H9 (cell line): ENCODE measurements around the gene EHBP1L1. TPM values are rescaled to one million over a fixed set of nuclear protein-coding genes. Genes with fewer than 3 reads are reported as not detected.

Experiments used
- DNase-seq: peaks from one replicate; pipeline ENCODE4 v3.0.0-alpha.2; 2017
- H2AFZ ChIP-seq: one replicate; pipeline ENCODE4 v1.6.1; 2013; ENCODE audit warnings: mild to moderate bottlenecking, low read length, control low read depth, moderate library complexity
- H2AK5ac ChIP-seq: 2 replicates; pipeline ENCODE4 v1.6.1; 2013; ENCODE audit warnings: low read length, control low read depth, mixed read lengths; ENCODE audit not compliant: insufficient read length
- H2BK120ac ChIP-seq: one replicate; pipeline ENCODE4 v1.6.1; 2013; ENCODE audit warnings: low read depth, mild to moderate bottlenecking, low read length, control low read depth, inconsistent platforms; ENCODE audit not compliant: poor library complexity, severe bottlenecking
- H2BK12ac ChIP-seq: 2 replicates; pipeline ENCODE4 v1.6.1; 2013; ENCODE audit warnings: low read length, control low read depth, mixed read lengths, low read depth; ENCODE audit not compliant: insufficient read length
- H2BK15ac ChIP-seq: 2 replicates; pipeline ENCODE4 v1.6.1; 2013; ENCODE audit warnings: low read depth, low read length, control low read depth
- H2BK20ac ChIP-seq: one replicate; pipeline ENCODE4 v1.6.1; 2013; ENCODE audit warnings: low read depth, mild to moderate bottlenecking, low read length, control low read depth, inconsistent platforms; ENCODE audit not compliant: poor library complexity, severe bottlenecking
- H2BK5ac ChIP-seq: 2 replicates; pipeline ENCODE4 v1.6.1; 2013; ENCODE audit warnings: low read length, control low read depth, mixed read lengths; ENCODE audit not compliant: insufficient read length
- H3K14ac ChIP-seq: 2 replicates; pipeline ENCODE4 v1.6.1; 2013; ENCODE audit warnings: low read length, control low read depth; ENCODE audit not compliant: insufficient read depth
- H3K18ac ChIP-seq: 2 replicates; pipeline ENCODE4 v1.6.1; 2013; ENCODE audit warnings: low read depth, mild to moderate bottlenecking, mixed read lengths, low read length, control low read depth; ENCODE audit not compliant: insufficient read length
- H3K23ac ChIP-seq: 2 replicates; pipeline ENCODE4 v1.6.1; 2013; ENCODE audit warnings: low read length, control low read depth, mixed read lengths, low read depth; ENCODE audit not compliant: insufficient read length
- H3K23me2 ChIP-seq: 2 replicates; pipeline ENCODE4 v1.6.1; 2013; ENCODE audit warnings: low read depth, mild to moderate bottlenecking, mixed read lengths, low read length, control low read depth; ENCODE audit not compliant: insufficient read length, poor library complexity, severe bottlenecking
- H3K27ac ChIP-seq: 2 replicates; pipeline ENCODE4 v1.5.1; 2013; ENCODE audit warnings: low read length, control low read depth, mixed read lengths, low read depth; ENCODE audit not compliant: insufficient read length
- H3K27me3 ChIP-seq: 2 replicates; pipeline ENCODE4 v1.6.1; 2013; ENCODE audit warnings: low read length, control low read depth, inconsistent platforms; ENCODE audit not compliant: insufficient read depth
- H3K4ac ChIP-seq: 2 replicates; pipeline ENCODE4 v1.6.1; 2013; ENCODE audit warnings: low read depth, mild to moderate bottlenecking, control low read depth, inconsistent platforms, low read length, moderate library complexity
- H3K4me1 ChIP-seq: 2 replicates; pipeline ENCODE4 v1.6.1; 2013; ENCODE audit warnings: low read length, control low read depth, inconsistent platforms; ENCODE audit not compliant: insufficient read depth
- H3K4me2 ChIP-seq: 2 replicates; pipeline ENCODE4 v1.6.1; 2013; ENCODE audit warnings: low read length, control low read depth, mixed read lengths; ENCODE audit not compliant: insufficient read length, insufficient read depth
- H3K56ac ChIP-seq: 2 replicates; pipeline ENCODE4 v1.6.1; 2013; ENCODE audit warnings: low read depth, mild to moderate bottlenecking, mixed read lengths, low read length, control low read depth; ENCODE audit not compliant: insufficient read length
- H3K79me1 ChIP-seq: 2 replicates; pipeline ENCODE4 v1.6.1; 2013; ENCODE audit warnings: low read depth, mild to moderate bottlenecking, moderate library complexity, low read length, control low read depth, inconsistent platforms; ENCODE audit not compliant: insufficient read depth, poor library complexity, severe bottlenecking
- H3K79me2 ChIP-seq: 2 replicates; pipeline ENCODE4 v1.6.1; 2013; ENCODE audit warnings: low read length, control low read depth, inconsistent platforms; ENCODE audit not compliant: insufficient read depth
- H3K9ac ChIP-seq: 2 replicates; pipeline ENCODE4 v1.6.1; 2013; ENCODE audit warnings: low read length, control low read depth, mixed read lengths; ENCODE audit not compliant: insufficient read length; ENCODE audit errors: extremely low read depth
- H3K9me3 ChIP-seq: one replicate; pipeline ENCODE4 v1.6.1; 2013; ENCODE audit warnings: low read depth, low read length, inconsistent platforms; ENCODE audit not compliant: control insufficient read depth
- H3T11ph ChIP-seq: one replicate; pipeline ENCODE4 v1.6.1; 2013; ENCODE audit warnings: mild to moderate bottlenecking, low read length, control low read depth, inconsistent platforms
- H4K20me1 ChIP-seq: one replicate; pipeline ENCODE4 v1.6.1; 2013; ENCODE audit not compliant: control insufficient read depth, insufficient read length, insufficient read depth
- H4K5ac ChIP-seq: 2 replicates; pipeline ENCODE4 v1.6.1; 2013; ENCODE audit warnings: low read depth, mild to moderate bottlenecking, mixed read lengths, low read length, control low read depth; ENCODE audit not compliant: insufficient read length
- H4K8ac ChIP-seq: replicated peaks from 2 replicates; pipeline ENCODE4 v1.6.1; 2013; ENCODE audit warnings: low read length, control low read depth, mixed read lengths, low read depth; ENCODE audit not compliant: insufficient read length
- H4K91ac ChIP-seq: 2 replicates; pipeline ENCODE4 v1.6.1; 2013; ENCODE audit warnings: low read depth, mild to moderate bottlenecking, moderate library complexity, mixed read lengths, low read length, control low read depth; ENCODE audit not compliant: insufficient read length
- H3K27ac Mint-ChIP-seq, 3 experiments: 2 replicates in 2 of 3; 3 replicates in 1 of 3; pipeline ENCODE4 v1.8.0; 2020 to 2021; ENCODE audit warnings: mixed read lengths in 3 of 3, mild to moderate bottlenecking in 1 of 3, moderate library complexity in 1 of 3
- H3K27me3 Mint-ChIP-seq: 2 replicates; pipeline ENCODE4 v1.8.0; 2021; ENCODE audit warnings: low read depth, mild to moderate bottlenecking, moderate library complexity, mixed read lengths
- H3K36me3 Mint-ChIP-seq, 3 experiments: 2 replicates in 2 of 3; 3 replicates in 1 of 3; pipeline ENCODE4 v1.8.0; 2020 to 2021; ENCODE audit warnings: low read depth in 3 of 3, mixed read lengths in 3 of 3; ENCODE audit not compliant: insufficient read depth in 1 of 3
- H3K4me1 Mint-ChIP-seq, 2 experiments: 2 replicates each; pipeline ENCODE4 v1.8.0; 2020; ENCODE audit warnings: mixed read lengths in 2 of 2
- H3K4me3 Mint-ChIP-seq, 2 experiments: 2 replicates in 1 of 2; 3 replicates in 1 of 2; pipeline ENCODE4 v1.8.0; 2020 to 2021; ENCODE audit warnings: mild to moderate bottlenecking in 2 of 2, mixed read lengths in 2 of 2, moderate library complexity in 1 of 2
- H3K9me3 Mint-ChIP-seq, 2 experiments: 2 replicates in 1 of 2; 3 replicates in 1 of 2; pipeline ENCODE4 v1.8.0; 2020; ENCODE audit warnings: mild to moderate bottlenecking in 2 of 2, mixed read lengths in 2 of 2, moderate library complexity in 1 of 2
- CTCF ChIP-seq: fragments of 200-600 bp; sonication (generic); conservative IDR thresholded peaks from 3 replicates; pipeline ENCODE4 v1.8.0; 2021; ENCODE audit warnings: antibody characterized with exemption, mild to moderate bottlenecking
- WGBS: extraction: QIAGEN DNeasy Blood & Tissue Kit; methylation state at CpG from one replicate; pipeline ENCODE4 v1.1.7; 2013; ENCODE audit warnings: missing lambda C conversion rate, low lambda C conversion rate, mixed read lengths; ENCODE audit not compliant: insufficient read length; ENCODE audit errors: extremely low coverage; 5-methylcytosine and 5-hydroxymethylcytosine counted together
- total RNA-seq: library from RNA; stranded (reverse); gene quantifications from 2 replicates; pipeline ENCODE4 v1.2.1, GENCODE V29; 2021

Gene EHBP1L1
- total RNA-seq, 1 experiment from 2014 or later, result 13.8 TPM

- H2AK5ac ChIP-seq, result no peak overlapping the region
- TF ChIP-seq CTCF, result no peak
- no peak overlapping the region for H3K18ac ChIP-seq
- no peak overlapping the region for H3K14ac ChIP-seq
- H3K56ac ChIP-seq, result no peak overlapping the region
- no peak overlapping the region for H4K5ac ChIP-seq
- Mint-ChIP-seq H3K27ac (no peak overlapping the region), H3K4me3 (no peak overlapping the region), H3K4me1 (peaks cover 17 to 18% of the 10 kb centered on the region in 2 experiments), H3K27me3 (no peaks in the 10 kb centered on the region), H3K36me3 (peaks cover 19 to 46% (median 41%) of the 10 kb centered on the region in 3 experiments; a peak in 6 of 7 replicates), H3K9me3 (no peaks in the 10 kb centered on the region)
- WGBS, result no CpG with 5 or more reads among the region's 14 CpGs
- H2BK15ac ChIP-seq, result no peak overlapping the region
- no peak overlapping the region for H4K91ac ChIP-seq
- no peak overlapping the region for H3K4me2 ChIP-seq
- no peaks in the 10 kb centered on the region for H3K79me2 ChIP-seq
- peaks cover 5% of the 10 kb centered on the region for H3K23me2 ChIP-seq
- H3K27ac ChIP-seq, result no peak overlapping the region
- H3K79me1 ChIP-seq, result no peaks in the 10 kb centered on the region
- no peaks in the 10 kb centered on the region for H4K20me1 ChIP-seq
- H2BK12ac ChIP-seq, result no peak overlapping the region
- no peak overlapping the region for H3K9ac ChIP-seq
- H2AFZ ChIP-seq, result no peak overlapping the region
- no peak overlapping the region for H3K4ac ChIP-seq
- no peak overlapping the region for H4K8ac ChIP-seq
- H3K23ac ChIP-seq, result no peak overlapping the region
- H2BK20ac ChIP-seq, result no peak overlapping the region
- DNase-seq, result no peak
- no peak overlapping the region for H3T11ph ChIP-seq
- no peaks in the 10 kb centered on the region for H3K9me3 ChIP-seq
- no peaks in the 10 kb centered on the region; the same call in 1 of the 2 replicates for H3K4me1 ChIP-seq
- no peaks in the 10 kb centered on the region for H3K27me3 ChIP-seq
- H2BK120ac ChIP-seq, result no peak overlapping the region
- no peak overlapping the region for H2BK5ac ChIP-seq
Observed at GRCh38 chr11:65634109-65634436, 58.2 kb downstream of the EHBP1L1 start.
